ENCODE results near the gene SCGB1D4.
A peak's percentile ranks its signal among the peaks of the same experiment; 100 is the strongest.

Gene SCGB1D4

DNA sequence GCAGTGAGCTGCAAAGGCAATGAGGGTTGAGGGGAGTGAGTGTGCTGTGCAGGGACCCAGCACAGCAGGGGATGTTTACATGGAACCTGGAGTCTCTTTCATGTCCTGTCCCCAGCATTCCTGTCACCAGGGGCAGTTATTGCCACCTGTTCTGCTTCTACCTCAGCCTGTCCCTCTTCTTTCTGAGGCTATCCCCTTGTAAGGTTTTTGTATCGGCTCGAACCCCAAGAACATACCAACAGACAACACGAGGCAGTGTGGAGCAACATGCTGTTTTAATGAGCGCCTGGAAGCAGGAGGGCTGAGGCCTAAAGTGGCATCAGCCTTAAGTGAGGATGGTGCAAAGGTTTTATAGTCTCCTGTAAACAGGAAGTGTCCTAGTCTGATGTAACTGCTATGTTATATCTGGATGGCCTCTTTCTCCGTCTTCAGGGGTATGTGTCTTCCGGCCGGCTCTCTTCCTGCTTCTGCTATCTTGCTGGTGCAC, 25.0 kb downstream of the SCGB1D4 start:
- ATAC-seq: no peak

DNA sequence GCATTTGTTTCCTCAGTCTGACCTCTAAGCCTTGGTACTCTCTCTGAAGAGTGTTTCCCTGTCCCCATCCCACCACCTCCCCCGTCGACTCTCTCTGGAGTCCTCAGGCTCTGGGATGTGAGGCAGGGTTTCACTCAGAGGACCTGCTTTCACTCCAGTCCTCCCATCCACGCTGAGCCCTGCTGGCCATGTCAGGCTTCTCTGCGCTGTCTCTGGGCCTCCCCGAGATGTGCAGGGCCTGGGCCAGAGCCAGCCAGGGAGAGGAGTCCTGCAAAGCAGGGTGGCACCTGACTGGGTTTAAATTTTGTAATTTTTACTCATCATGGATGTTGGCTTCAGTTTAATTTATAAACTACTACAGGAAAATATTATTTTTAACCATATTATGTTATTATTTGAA, 25.6 kb downstream of the SCGB1D4 start:
- no peak for ATAC-seq

DNA sequence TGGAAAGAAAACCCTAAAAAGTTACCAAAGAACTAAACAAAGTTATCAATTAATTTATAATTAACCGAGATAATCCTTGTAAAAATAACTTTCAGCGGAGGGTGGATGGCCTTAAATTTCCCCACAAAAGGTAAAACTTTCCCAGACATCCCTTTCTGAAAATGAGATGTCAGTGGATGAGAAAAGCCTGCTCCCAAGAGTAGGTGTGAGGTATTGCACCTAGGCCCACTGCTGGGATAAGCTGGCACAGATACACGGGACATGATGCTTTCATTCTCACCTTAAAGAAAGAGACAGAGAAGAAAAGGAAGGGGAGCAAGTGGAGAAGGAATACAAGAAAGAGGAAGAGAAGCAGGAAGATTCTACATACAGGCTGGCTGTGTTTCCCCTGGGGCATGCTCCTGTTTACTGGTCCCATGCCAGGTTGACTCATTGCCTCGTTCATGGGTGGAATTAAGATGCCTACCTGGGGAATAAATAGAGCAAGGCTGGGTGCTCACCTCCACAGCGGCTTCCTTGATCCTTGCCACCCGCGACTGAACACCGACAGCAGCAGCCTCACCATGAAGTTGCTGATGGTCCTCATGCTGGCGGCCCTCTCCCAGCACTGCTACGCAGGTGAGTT, 29.1 kb downstream of the SCGB1D4 start, which contains the start of gene SCGB2A2:
Gene SCGB2A2 (plus strand): TSS at position 505 of the 625 bp plus-strand sequence. CDS start 59 bp downstream, at position 564.
- no peak for ATAC-seq

DNA sequence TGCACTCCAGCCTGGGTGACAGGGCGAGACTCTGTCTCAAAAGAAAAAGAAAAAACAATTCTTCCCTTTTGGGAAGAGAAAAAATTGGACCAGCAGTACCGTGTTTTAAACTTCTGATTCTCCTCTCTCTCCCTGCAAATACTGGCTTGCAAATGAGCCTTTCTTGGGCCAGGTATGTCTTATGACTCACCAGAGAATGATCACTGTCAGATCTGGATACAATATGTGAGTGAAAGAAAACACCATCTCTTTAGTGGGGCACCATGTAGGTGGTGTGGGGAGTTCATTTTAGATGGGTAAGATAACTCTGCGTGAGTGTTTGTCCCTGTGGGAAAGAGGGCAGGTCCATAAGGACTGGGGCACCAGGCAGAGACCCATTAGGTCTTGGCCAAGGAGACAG, 31.3 kb downstream of the SCGB1D4 start:
- ATAC-seq: peak; percentile 29 to 33

DNA sequence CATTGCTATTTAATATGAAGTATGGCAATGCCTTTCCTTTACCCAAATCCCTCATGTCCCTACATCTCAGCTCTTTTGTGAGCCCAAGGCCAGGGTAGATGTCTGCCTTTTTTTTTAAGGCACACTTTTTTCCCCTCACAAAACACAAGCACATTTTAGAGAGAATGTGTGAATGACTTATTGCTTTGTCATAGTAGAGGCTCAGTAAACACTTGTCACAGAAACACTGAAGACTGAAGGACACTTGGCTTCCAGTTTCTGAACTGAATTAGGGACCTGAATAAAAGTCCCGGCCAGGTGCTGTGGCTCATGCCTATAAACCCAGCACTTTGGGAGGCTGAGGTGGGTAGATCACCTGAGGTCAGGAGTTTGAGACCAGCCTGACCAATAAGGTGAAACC, 31.8 kb downstream of the SCGB1D4 start:
- ATAC-seq: peak; percentile 15 to 33

DNA sequence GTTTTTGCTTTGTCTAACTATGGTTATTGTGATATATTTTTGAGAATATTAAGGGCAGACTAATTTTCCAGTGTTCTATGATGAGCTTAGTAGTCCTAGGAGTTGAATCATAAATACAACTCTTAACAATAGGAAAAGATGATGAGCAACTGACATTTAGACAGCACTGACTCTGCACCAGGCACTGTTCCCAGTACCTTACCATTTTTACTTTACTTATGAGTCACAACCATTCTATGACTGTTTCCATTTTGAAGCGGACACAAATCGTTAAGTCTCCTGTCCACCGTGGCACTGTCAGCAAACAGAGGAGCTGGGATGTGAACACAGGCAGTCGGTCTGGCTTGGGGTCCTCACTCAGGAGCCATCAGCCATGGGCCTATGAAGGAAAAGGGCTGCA, 32.3 kb downstream of the SCGB1D4 start:
- ATAC-seq: peak; percentile 77 to 87

DNA sequence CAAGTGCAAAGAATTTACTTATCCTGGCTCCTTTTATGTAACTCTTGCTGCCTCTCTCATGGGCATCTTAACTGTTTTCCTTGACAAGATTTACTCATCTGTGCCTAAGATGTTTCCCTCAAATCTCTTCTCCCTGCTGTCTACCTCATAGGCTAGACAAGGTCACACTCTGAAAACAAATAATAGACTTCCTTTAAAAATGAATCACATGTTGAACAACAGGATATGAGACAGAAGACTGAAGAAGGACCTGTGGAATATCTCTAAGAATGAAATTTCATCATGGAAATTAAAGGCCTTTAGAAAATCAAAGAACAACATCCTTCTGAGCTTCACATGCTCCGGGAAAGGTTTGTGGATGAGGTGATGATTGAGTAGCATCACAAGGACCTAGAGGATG, 34.9 kb downstream of the SCGB1D4 start:
- no peak for ATAC-seq

DNA sequence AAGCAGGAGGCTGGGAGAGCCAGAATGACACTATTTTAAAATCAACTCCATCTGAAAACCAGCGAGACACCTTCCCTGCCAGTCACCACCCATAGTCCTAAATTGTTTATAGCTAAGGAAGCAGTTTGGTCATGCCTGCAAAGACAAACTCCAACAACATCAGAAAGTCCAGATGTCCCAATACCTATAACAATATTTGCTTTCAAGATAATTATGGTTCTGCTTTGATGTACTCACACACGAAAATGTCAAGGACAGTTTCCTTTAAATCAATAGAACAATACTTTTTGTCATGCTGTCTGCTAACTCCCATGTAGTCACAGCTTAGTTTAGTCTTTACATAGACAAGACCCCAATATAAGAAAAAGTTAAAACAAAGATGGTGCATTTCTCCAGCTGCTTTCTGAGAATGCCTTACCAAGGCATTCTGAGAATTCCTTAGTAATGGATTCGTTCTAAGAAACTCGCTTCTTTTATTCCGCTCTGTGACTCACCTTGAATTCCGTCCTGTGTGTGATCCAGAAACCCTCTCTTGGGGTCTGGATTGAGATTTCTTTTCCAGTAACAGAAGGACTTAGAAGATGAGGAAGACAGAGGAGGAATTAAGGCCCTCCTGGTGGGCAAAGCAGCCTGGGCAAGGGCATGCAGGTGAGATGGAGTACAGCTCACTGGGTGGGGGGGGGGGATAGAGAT, 38.5 kb downstream of the SCGB1D4 start:
- no peak for ATAC-seq

DNA sequence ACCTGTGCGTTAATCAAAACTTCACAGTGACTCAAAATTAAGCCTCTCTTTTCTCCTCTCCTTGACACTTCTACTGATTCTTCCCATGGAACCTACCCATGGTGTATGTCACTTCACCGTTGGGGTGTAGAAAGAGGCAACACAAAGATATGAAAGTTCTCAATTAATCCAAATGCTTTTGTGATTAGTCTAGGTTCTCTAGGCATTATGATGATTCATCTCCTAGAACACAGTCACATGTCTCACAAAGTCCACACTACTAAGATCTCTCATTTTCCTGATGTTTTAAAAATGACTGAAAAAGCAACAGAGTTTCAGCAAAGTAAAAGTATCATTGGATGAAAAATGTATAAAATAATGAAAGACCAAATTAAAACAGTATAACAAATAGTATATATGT, 42.6 kb downstream of the SCGB1D4 start:
- no peak for ATAC-seq

DNA sequence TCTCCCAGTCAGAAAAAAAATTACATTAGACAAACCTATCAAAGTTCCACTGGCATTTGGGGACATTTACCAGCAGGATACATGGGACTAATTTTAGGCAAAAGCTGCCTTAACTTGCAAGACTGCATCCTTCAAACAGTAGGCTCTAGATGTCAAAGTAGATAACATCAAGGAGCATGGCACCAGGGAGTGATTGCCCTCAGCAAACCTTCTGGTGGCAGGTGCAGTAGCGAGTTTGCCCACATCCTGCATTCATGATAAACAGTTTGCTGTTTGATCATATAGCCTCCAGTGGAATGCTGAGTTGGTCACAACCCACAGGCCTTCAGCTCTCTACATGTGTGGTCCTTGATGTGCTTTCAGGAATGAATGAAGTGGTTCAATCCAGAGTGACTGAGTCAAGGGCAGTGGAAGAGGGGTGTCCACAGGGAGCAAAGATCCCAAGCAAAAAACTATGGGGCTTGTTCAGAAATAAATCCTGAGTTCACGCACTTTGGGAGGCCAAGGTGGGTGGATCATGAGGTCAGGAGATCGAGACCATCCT, 44.8 kb downstream of the SCGB1D4 start:
- no peak for ATAC-seq

DNA sequence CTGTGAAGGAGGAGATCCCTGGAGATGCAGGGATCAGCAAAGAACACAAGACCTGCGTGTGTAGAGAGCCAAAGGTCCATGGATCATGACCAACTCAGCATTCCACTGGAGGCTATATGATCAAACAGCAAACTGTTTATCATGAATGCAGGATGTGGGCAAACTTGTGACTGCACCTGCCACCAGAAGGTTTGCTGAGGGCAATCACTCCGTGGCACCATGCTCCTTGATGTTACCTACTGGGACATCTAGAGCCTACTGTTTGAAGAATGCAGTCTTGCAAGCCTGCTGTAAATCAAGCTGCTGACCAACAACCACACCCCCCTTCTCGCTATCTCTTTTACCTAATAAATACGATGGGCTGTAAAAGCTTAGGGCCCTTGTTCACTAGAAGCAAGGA, 47.2 kb downstream of the SCGB1D4 start:
- no peak for ATAC-seq
